GM19240 (cell line): ENCODE results near the gene ATP5PO.
A peak's percentile ranks its signal among the peaks of the same experiment; 100 is the strongest.
"Not testable (repeated sequence)": the region's sequence is repeated elsewhere in the genome, so short reads cannot be mapped to it uniquely, and the experiment has no call there.

ENCODE experiments used
- DNase-seq: peaks from one replicate; pipeline ENCODE4 v3.0.0; 2011; ENCODE audit warnings: low spot score; ENCODE audit not compliant: insufficient read length

Gene ATP5PO

GRCh38 chr21:33940881-33941245, 25.3 kb upstream of the ATP5PO start:
- DNase-seq, result no peak

GRCh38 chr21:33940164-33940880, 24.7 kb upstream of the ATP5PO start:
- DNase-seq, result no peak

GRCh38 chr21:33939226-33939625, 23.6 kb upstream of the ATP5PO start:
- DNase-seq, result no peak

DNA sequence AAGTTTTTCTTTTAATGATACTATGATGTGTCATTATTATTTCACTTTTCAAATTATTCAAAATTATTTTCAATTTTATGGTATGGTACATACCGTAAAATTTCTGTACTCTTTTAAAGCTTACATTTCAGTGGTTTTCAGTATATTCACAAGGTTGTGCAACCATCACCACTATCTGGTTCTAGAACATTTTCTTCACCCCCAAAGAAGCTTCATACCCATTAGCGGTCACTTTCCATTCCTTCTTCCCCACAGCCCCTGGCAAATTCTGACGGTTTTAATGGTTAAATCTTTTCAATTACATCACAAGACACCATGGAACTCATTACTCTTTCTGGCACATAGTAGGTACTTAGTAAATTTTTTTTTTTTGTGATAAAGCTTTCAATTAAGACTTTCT, 22.8 kb upstream of the ATP5PO start:
- no peak for DNase-seq

GRCh38 chr21:33937931-33938339, 22.3 kb upstream of the ATP5PO start:
- no peak for DNase-seq

- DNase-seq, result no peak
Observed at GRCh38 chr21:33937146-33937545, 21.5 kb upstream of the ATP5PO start.

DNA sequence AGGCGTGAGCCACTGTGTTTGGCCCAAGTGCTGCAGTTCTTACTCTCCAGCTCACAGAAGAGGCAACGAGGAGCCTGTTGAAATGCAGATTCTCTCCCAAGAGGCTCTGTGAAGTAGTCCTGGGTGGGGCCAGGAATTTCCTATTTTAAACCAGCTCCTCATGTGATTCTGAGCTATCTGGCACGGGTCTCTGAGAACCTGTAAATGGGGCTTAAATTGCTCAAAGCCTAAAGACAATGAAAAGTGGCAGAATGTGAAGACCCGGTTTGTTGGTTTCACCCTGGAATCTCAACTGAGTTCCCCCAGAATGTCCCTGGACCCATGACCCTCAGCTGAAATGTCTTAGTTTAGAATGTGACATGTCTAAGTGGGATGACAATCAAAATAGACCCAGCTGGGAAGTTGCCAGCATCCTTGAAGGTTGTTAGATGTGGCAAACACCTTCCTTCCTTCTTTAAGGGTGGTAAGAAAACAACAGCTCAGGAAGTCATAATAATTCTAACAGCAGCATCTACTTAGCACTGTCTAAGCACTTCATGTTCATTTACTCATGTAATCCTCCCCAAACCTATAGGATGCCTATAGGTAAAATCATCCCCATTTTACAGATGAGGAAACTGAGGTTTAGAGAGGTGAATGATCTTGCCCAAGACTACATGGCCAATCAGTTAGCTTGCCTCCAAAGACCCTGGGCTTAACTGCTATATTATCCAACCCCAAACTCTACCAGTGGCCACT, 20.9 kb upstream of the ATP5PO start:
- DNase-seq, result no peak

DNA sequence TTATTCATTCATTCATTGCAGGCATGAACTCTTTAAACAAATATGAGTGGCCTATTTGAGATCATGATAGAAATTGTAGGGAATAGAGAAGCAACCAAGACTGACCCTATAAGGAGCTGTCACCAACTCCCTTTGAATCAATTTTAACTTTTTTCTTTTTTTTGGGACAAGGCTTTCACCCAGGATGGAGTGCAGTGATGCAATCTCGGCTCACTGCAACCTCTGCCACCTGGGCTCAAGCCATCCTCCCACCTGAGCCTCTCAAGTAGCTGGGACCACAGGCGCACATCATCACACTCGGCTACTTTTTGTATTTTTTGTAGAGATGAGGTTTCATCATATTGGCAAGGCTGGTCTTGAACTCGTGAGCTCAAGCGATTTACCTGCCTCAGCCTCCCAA, 17.1 kb upstream of the ATP5PO start:
- no peak for DNase-seq

GRCh38 chr21:33931799-33932390, 16.3 kb upstream of the ATP5PO start:
- no peak for DNase-seq

DNA sequence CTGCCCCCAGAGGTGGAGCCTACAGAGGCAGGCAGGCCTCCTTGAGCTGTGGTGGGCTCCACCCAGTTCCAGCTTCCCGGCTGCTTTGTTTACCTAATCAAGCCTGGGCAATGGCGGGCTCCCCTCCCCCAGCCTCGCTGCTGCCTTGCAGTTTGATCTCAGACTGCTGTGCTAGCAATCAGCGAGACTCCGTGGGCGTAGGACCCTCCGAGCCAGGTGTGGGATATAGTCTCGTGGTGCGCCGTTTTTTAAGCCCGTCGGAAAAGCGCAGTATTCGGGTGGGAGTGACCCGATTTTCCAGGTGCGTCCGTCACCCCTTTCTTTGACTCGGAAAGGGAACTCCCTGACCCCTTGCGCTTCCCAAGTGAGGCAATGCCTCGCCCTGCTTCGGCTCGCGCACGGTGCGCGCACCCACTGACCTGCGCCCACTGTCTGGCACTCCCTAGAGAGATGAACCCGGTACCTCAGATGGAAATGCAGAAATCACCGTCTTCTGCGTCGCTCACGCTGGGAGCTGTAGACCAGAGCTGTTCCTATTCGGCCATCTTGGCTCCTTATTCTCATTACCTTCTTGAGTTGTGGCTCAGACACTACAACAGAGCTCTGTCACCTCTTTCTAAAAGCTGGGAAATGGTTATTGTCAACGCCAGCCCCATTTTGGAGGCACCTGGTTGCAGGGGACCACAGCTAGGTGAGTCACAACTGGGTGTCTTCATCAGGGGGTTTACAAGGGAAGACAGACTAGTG, 15.6 kb upstream of the ATP5PO start:
- DNase-seq, result not testable (repeated sequence)

GRCh38 chr21:33926248-33926647, 10.6 kb upstream of the ATP5PO start:
- DNase-seq, result not testable (repeated sequence)

- no peak for DNase-seq
Observed at GRCh38 chr21:33924766-33925100, 9.1 kb upstream of the ATP5PO start.

- peak; percentile 50 for DNase-seq
Observed at GRCh38 chr21:33924079-33924765, 8.6 kb upstream of the ATP5PO start.

DNA sequence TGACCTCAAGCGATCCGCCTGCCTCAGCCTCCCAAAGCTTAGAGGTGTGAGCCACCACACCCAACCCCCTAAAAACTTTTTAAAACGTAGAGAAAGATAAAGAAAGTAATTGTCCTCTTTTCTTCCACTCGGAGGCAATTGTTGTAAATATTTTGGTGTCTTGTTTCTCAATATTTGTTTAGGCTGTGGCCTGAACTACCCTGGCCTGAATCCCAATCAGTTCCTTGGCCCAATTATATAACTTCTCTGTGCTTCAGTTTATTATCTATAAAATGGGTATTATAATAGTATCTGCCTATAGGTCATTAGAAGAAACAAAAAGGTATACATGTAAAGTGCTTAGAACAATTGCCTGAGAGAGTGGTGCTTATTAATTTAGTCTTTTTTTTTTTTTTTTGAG, 1.8 kb upstream of the ATP5PO start:
- no peak for DNase-seq

- no peak for DNase-seq
Observed at GRCh38 chr21:33916200-33916567, 580 bp upstream of the ATP5PO start.

- no peak for DNase-seq
Observed at GRCh38 chr21:33914188-33914587, 1.4 kb downstream of the ATP5PO start.

GRCh38 chr21:33909756-33910155, 5.8 kb downstream of the ATP5PO start:
- no peak for DNase-seq

DNA sequence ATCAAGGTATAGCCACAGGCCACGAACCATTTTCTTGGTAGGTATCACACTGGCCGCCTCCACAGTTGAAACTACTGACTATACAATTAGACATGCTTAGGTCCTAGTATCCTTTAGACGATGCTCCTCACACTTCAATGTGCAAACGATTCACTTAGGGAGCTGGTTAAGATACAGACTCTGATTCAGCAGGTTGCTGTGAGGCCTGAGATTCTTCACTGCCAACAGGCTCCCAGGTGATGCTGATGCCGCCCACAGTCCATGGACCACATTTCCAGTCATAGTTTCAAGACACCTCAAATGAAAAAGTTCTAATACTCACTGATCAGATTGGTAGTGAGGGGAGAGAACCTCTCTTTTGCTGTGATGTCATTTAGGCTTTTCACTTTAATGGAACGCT, 6.8 kb downstream of the ATP5PO start:
- DNase-seq, result no peak

- no peak for DNase-seq
Observed at GRCh38 chr21:33904041-33904440, 11.6 kb downstream of the ATP5PO start.

GRCh38 chr21:33902349-33902748, 13.3 kb downstream of the ATP5PO start:
- no peak for DNase-seq

DNA sequence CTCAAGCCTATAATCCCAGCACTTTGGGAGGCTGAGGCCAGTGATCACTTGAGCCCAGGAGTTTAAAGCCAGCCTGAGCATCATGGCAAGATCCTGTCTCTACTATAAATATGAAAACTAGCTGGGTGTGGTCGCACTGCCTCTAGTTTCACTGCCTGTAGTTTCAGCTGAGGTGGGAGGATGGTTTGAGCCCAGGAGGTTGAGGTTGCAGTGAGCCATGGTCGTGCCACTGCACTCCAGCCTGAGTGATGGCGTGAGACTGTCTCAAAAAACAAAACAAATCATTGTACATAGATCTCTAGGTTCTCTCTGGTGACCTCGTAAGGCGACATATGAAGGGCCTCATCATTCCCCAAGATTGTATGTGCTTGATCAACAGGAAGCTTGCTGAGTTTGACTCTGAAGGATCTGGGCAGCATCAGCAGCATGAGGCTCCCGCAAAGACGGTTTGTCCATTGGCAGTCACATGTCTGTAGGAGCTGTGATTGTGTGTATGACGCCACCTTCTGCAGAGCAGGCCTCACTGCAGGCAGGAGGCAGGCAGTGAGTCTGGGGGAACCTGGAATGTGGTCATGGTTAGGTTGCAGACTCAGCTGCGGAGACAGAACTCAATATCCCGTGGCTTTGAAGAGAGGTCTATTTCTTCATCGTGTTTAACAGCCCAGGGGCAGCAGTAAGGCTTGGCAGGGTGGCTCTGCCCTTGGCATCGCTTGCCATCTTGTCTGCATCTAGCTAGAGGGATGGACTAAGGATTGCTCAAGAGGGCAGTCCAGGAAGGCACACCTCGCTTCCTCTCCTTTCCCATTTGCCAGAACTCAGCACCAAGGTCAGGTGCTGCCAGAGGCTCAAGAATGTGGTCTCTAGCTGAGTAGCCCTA, 14.0 kb downstream of the ATP5PO start:
- no peak for DNase-seq
